Right lobe of liver (tissue), 4 donors: ENCODE measurements around the gene FAU.

Experiments used
- POLR2A ChIP-seq: fragments of 450-650 bp; IDR thresholded peaks from one replicate; pipeline ENCODE4 v1.6.1; 2017; ENCODE audit warnings: antibody characterized with exemption, mild to moderate bottlenecking
- TF ChIP-seq, protein P1 (sequence below), 4 donors: fragments of 200-600 bp in 3 of 4; fragments of 450-650 bp in 1 of 4; IDR thresholded peaks; one replicate each; pipeline versions ENCODE4 v1.5.1 to v1.8.0; 2016 to 2022; ENCODE audit warnings: antibody characterized with exemption in 4 of 4, mild to moderate bottlenecking in 2 of 4
- donor health status: DM: no; HTN: no; CAD: no.
- donor health status: DM: no; HTN: no; CAD: no.
- donor health status: DM: no; HTN: yes; CAD: no.

DNA sequence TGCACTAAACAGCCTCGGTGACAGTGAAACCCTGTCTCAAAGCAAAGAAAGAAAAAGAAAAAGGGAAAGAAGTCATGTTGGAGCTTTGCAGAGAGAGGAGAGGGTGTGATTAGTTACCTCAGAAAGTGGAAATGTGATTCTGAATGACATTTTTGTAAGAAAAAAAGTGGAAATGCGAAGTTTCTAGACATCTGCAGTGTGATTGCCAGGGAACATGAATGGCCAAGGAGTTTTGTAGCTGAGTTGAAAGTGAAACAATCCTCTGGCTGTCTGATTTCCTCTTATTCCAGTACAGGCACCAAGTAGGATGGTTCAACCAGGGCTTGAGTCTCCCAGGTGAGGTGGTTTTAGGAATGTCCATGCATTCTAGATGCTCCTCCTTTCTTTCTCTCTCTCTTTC, 30.2 kb upstream of the FAU start:
- TF ChIP-seq, protein P1, sequence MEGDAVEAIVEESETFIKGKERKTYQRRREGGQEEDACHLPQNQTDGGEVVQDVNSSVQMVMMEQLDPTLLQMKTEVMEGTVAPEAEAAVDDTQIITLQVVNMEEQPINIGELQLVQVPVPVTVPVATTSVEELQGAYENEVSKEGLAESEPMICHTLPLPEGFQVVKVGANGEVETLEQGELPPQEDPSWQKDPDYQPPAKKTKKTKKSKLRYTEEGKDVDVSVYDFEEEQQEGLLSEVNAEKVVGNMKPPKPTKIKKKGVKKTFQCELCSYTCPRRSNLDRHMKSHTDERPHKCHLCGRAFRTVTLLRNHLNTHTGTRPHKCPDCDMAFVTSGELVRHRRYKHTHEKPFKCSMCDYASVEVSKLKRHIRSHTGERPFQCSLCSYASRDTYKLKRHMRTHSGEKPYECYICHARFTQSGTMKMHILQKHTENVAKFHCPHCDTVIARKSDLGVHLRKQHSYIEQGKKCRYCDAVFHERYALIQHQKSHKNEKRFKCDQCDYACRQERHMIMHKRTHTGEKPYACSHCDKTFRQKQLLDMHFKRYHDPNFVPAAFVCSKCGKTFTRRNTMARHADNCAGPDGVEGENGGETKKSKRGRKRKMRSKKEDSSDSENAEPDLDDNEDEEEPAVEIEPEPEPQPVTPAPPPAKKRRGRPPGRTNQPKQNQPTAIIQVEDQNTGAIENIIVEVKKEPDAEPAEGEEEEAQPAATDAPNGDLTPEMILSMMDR (IDR thresholded peaks at IDR 0.05) = no peak
- no peak for TF ChIP-seq POLR2A
